Measurements from ENCODE around the gene EPHB2. TPM values are rescaled to one million over a fixed set of nuclear protein-coding genes. Genes with fewer than 3 reads are reported as not detected.

The EPHB2 gene
- total RNA-seq, 4 donors from 2014 or later: 0.08 to 3.4 (median 1.9) TPM

DNA sequence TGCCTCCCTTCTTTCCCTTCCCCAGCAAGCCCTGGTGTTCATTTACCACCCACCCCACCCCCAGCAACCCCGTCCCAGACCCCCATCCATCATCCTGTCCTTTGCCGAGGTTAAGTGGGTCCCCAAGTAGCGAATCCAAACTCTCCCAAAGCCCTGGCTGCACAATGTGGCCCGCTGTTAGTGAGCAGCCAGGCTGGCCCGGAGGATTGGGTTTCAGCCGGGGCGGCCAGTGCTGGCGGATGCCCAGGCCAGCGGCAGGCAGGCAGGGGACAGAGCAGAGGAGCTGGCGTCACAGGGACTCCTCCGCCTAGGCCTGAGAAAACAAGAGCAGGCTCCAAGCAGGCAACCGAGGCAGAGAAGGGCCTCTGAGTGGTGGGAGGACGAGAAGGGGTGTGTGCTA, 61.4 kb downstream of the EPHB2 start:
- no peak for DNase-seq
- Histone ChIP-seq H3K4me1 (peaks cover 0 to 17% (median 7%) of the 10 kb centered on the region in 3 donors), H3K4me3 (no peak overlapping the region), H3K9me3 (no peaks in the 10 kb centered on the region), H3K27ac (no peak overlapping the region), H3K27me3 (peaks cover 0 to 76% (median 0%) of the 10 kb centered on the region in 4 donors), H3K36me3 (no peaks in the 10 kb centered on the region)
- WGBS, 2 donors: 80% methylated on average over 11 of the region's 13 CpGs; no CpG with 5 or more reads in 1 of the 2 donors
- no peak for TF ChIP-seq POLR2A (IDR thresholded peaks at IDR 0.05)
- TF ChIP-seq, protein P1, sequence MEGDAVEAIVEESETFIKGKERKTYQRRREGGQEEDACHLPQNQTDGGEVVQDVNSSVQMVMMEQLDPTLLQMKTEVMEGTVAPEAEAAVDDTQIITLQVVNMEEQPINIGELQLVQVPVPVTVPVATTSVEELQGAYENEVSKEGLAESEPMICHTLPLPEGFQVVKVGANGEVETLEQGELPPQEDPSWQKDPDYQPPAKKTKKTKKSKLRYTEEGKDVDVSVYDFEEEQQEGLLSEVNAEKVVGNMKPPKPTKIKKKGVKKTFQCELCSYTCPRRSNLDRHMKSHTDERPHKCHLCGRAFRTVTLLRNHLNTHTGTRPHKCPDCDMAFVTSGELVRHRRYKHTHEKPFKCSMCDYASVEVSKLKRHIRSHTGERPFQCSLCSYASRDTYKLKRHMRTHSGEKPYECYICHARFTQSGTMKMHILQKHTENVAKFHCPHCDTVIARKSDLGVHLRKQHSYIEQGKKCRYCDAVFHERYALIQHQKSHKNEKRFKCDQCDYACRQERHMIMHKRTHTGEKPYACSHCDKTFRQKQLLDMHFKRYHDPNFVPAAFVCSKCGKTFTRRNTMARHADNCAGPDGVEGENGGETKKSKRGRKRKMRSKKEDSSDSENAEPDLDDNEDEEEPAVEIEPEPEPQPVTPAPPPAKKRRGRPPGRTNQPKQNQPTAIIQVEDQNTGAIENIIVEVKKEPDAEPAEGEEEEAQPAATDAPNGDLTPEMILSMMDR (IDR thresholded peaks at IDR 0.05): no peak
- intact Hi-C loops (cut with DNase I): no loop called here

DNA sequence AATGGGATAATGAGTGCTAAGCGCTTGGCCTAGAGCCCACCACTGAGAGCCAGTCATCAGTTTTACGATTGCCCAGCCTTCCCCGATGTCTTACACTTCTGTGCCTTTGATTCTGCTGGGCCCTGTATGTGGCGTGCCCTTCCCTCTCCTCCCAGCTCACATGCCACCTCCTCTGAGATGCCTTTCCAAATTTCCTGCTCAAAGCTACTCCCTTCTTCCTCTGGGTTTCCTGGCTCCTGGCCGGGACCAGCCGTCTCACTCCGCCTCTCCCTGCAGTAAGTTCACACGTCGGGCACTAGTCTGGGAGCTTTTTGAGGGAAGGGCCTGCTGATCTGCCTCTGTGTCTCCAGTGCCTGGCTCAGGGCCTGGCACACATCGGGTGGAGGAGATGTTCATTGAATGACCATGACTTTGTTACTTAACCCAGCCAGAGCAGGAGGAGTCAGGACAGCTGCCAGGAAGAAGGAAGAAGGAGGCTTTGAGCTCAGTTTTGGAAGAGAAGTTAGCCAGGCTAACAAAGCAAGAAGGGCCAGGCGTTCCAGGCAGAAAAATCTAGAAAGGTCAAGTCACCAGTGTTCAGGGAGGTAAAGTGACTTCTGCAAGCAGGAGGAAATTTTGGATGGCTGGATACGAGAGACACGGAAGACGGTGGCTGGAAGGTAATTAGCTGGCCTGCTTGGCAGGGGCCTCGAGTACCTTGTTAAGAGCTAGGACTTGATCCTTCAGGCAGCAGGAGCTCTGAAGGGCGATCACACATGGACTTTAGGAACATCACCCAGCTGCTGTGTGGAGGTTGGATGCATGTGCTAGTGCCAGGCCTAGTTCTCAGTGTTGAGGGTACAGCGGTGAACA, 63.6 kb downstream of the EPHB2 start:
- peaks cover 0 to 74% (median 0%) of the 10 kb centered on the region in 4 donors for H3K27me3 ChIP-seq
- no peak for TF ChIP-seq POLR2A (IDR thresholded peaks at IDR 0.05)
- TF ChIP-seq, protein P1 (IDR thresholded peaks at IDR 0.05): no peak
- intact Hi-C loops (cut with DNase I): no loop called here
- peak overlapping the region in 2 of 4 donors; percentile 5 to 30 for H3K27ac ChIP-seq
- H3K36me3 ChIP-seq: no peaks in the 10 kb centered on the region
- peaks cover 0 to 30% (median 7%) of the 10 kb centered on the region in 3 donors for H3K4me1 ChIP-seq
- H3K9me3 ChIP-seq: no peaks in the 10 kb centered on the region
- DNase-seq: no peak
- H3K4me3 ChIP-seq: no peak overlapping the region
- 50 to 56% methylated on average over 12 of the region's 17 CpGs for WGBS, 2 donors

DNA sequence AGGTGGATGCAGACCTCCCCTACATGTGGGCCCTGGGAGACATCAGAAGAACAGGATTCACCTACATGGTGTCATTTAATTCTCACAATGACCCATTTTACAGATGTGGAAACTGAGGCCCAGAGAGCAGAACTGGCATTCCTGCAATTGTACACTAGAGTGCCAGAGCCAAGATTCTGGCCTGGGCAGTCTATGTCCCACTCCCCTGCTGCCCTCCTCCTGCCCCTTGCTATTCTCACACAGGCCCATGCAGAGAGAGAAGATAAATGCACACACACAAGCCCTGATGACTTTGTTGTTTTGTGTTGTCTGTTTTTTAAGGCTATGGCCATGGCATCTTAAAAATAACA, 64.2 kb downstream of the EPHB2 start:
- Histone ChIP-seq H3K4me3 (no peak overlapping the region), H3K27ac (no peak overlapping the region), H3K9me3 (no peaks in the 10 kb centered on the region), H3K27me3 (peaks cover 0 to 74% (median 0%) of the 10 kb centered on the region in 4 donors), H3K4me1 (peaks cover 0 to 32% (median 7%) of the 10 kb centered on the region in 3 donors), H3K36me3 (no peaks in the 10 kb centered on the region)
- DNase-seq: no peak
- TF ChIP-seq, protein P1 (IDR thresholded peaks at IDR 0.05): no peak
- TF ChIP-seq POLR2A (IDR thresholded peaks at IDR 0.05): no peak
- intact Hi-C loops (cut with DNase I): no loop called here

DNA sequence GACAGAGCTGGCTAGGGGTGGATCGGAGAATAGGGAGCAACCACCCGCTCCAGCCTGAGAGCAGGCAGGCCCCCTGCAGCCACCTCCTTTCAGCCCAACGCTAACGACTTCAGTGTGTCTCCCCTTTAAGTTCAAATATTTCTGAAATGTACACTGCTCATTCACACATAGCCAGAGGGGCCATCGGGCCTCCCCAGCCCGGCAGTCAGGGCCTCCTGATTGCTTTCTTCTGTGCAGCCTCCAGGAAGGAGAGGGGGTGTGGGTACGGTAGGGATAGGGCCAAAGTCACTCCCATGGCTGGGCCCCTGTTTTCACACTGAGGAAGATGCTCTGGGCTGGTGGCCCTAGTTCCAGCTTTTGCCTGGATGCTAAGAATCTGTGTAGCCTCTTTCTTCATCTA, 64.8 kb downstream of the EPHB2 start:
- no peak for DNase-seq
- no peak for TF ChIP-seq POLR2A (IDR thresholded peaks at IDR 0.05)
- TF ChIP-seq, protein P1 (IDR thresholded peaks at IDR 0.05): no peak
- H3K4me1 ChIP-seq: peaks cover 0 to 32% (median 7%) of the 10 kb centered on the region in 3 donors
- no peak overlapping the region for H3K4me3 ChIP-seq
- 66 to 79% methylated on average over 3 to 6 of the region's 7 CpGs for WGBS, 2 donors
- no peak overlapping the region for H3K27ac ChIP-seq
- H3K36me3 ChIP-seq: no peaks in the 10 kb centered on the region
- H3K9me3 ChIP-seq: no peaks in the 10 kb centered on the region
- intact Hi-C loops (cut with DNase I): no loop called here
- peaks cover 0 to 74% (median 0%) of the 10 kb centered on the region in 4 donors for H3K27me3 ChIP-seq

DNA sequence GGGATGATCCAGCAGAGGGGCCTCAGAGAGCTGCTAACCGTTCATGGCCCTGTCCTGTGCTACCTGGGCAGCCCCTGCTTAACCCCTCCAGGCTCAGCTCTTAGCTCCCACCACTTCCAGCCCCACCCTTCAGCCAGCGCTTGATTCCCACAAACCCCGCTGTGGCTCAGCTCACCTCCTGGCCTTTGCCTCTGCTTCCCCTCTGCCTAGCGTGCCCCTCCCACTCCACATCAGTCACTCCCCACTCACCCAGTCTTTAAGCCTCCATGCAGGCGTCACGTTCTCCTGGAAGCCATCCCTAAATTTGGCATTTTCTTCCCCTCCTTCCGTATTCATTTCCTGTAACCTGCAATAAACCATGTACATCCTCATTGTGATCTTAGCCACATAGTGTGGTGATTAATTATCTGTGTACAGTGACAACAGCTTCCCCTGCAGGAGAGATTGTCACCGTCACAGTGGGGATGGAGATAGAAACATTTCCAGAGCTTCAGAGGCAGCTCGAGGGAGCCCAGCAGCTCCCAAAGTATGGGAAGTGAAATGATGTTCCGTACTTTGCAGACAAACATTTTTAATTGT, 65.5 kb downstream of the EPHB2 start:
- DNase-seq: no peak
- TF ChIP-seq POLR2A (IDR thresholded peaks at IDR 0.05): no peak
- TF ChIP-seq, protein P1 (IDR thresholded peaks at IDR 0.05): no peak
- peaks cover 0 to 72% (median 0%) of the 10 kb centered on the region in 4 donors for H3K27me3 ChIP-seq
- intact Hi-C loops (cut with DNase I): no loop called here
- WGBS, 2 donors: 51 to 61% methylated on average over 10 of the region's 10 CpGs
- no peak overlapping the region for H3K4me3 ChIP-seq
- H3K36me3 ChIP-seq: no peaks in the 10 kb centered on the region
- H3K27ac ChIP-seq: no peak overlapping the region
- H3K4me1 ChIP-seq: peaks cover 0 to 32% (median 7%) of the 10 kb centered on the region in 3 donors
- H3K9me3 ChIP-seq: no peaks in the 10 kb centered on the region
